GM21526 (cell line): ENCODE measurements around the gene ERO1A.

Source experiments
- ATAC-seq: cut with Tn5 transposase; IDR thresholded peaks from one replicate; pipeline ENCODE4 v1.9.1; 2021; ENCODE audit warnings: moderate library complexity; ENCODE audit not compliant: unreplicated experiment, low FRiP score

ERO1A gene

GRCh38 chr14:52610187-52610586 lies 85.2 kb downstream of the ERO1A start:
- ATAC-seq: no peak

- ATAC-seq: no peak
Measured at GRCh38 chr14:52609445-52610044, 85.8 kb downstream of the ERO1A start.

- no peak for ATAC-seq
Measured at GRCh38 chr14:52607061-52607460, 88.3 kb downstream of the ERO1A start.

- ATAC-seq: no peak
Measured at GRCh38 chr14:52602131-52602530, 93.2 kb downstream of the ERO1A start.

GRCh38 chr14:52599974-52600373 lies 95.4 kb downstream of the ERO1A start:
- ATAC-seq: no peak

GRCh38 chr14:52598568-52598967 lies 96.8 kb downstream of the ERO1A start:
- no peak for ATAC-seq

GRCh38 chr14:52596861-52597260 lies 98.5 kb downstream of the ERO1A start:
- no peak for ATAC-seq

- no peak for ATAC-seq
Measured at GRCh38 chr14:52596320-52596719, 99.0 kb downstream of the ERO1A start.

GRCh38 chr14:52590318-52590717 lies 105.0 kb downstream of the ERO1A start:
- no peak for ATAC-seq
